ENCODE measurements around the gene BOK.

BOK gene

DNA sequence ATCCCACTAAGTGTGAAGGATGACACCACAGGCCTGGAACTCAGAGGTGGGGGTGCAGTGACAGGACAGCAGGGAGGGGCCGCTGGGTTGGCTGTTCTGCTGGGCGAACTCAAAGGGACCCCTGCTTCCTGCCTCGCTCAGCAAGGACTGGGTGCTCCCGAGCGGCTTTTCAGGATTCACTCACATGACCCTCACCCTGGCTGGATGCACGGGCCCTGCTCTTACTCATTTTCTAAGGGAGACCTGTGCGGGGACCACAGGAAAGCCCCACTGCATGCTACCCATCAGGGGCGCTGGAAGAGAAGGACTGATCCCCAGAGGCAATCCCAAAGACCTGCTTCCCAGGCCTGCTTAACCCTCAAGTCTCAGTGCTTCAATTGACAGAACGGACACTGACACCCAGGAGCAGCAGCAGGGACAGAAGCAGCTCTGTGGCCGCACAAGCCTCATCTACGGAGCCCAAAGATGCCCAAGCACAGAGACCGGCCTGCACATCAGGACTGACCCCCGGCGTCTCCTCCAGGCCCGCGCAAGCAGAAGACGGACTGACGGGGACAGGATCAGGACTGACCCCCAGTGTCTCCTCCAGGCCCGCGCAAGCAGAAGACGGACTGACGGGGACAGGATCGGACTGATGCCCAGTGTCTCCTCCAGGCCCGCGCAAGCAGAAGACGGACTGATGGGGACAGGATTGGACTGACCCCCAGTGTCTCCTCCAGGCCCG is 48.8 kb downstream of the BOK start:
- Mint-ChIP-seq H3K27ac (no peak overlapping the region), H3K36me3 (ENCODE audit: low read depth) (peaks cover 64% of the 10 kb centered on the region), H3K4me1 (ENCODE audit: low read depth) (peaks cover 18% of the 10 kb centered on the region), H3K27me3 (no peaks in the 10 kb centered on the region), H3K4me3 (no peak overlapping the region), H3K9me3 (no peaks in the 10 kb centered on the region)
- no peak for DNase-seq

DNA sequence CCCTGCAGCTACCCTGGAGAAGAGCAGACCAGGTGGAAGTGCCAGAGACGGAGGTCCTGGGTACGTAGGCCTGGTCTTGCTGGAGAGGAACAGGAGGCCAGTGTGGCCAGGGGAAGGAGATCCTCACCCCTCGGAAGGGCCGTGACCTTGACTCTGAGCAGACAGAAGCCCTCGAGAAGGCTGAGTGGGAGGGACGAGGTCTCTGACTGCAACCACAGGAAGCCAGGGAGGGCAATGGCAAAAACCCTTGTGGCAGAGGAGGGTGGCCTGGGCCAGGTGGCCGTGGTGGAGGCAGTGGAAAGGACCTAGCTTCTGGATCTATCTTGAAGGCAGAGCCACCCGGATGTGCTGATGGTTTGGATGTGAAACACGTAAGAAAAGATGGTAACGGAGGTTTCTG is 50.3 kb downstream of the BOK start:
- H3K36me3 Mint-ChIP-seq (ENCODE audit: low read depth) = peaks cover 58% of the 10 kb centered on the region
- no peaks in the 10 kb centered on the region for H3K27me3 Mint-ChIP-seq
- peak overlapping the region; percentile 60 for H3K4me3 Mint-ChIP-seq
- peak overlapping the region; percentile 20 for H3K27ac Mint-ChIP-seq
- H3K4me1 Mint-ChIP-seq (ENCODE audit: low read depth) = peaks cover 18% of the 10 kb centered on the region
- no peak for DNase-seq
- no peaks in the 10 kb centered on the region for H3K9me3 Mint-ChIP-seq

DNA sequence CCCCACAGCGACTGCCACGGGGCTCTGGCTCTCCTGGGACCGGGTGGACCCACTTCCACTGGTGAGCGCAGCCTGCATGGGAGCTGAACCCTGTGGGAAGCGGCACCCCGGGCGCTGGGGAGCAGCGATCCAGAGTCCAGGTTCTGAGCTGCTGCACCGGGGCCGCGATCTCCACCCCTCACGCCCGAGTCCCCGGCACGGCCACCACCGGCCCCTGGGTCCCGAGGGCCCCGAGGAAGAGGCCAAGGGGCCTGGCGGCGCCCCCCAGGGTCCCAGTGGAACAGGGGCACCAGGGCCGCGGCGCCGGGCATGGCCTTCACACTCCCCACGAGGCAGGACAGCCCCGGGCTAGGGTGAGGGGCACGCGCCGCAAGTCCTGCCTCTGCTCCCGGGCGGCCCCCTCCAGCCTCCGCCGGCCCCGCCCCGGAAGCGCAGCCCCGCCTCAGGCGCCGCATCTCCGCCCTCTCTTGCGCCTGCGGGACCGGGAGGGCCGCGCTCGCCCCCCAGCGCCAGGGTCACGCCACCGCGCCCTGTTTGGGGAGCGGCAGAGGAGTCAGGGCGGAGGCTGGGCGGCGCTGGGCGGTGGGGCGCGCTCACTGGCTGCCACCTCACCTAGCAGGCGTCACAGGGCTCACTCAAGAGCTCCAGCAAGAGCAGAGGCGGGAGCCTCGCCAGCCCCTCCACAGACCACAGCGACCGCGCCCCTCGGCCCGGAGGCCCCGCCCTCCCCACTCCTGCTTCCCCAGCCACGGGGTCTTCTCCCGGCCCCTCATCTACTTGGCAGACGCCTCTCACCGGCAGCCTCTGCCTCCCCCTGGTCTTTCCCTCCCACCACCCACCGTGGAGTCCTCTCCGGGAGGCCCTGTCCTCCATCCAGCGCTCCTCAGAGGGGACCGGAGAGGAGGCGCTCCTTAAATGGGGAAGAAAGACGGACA is 51.6 kb downstream of the BOK start:
- peaks cover 54% of the 10 kb centered on the region for H3K36me3 Mint-ChIP-seq (ENCODE audit: low read depth)
- no peaks in the 10 kb centered on the region for H3K27me3 Mint-ChIP-seq
- DNase-seq = peak; percentile 93
- H3K9me3 Mint-ChIP-seq = no peaks in the 10 kb centered on the region
- H3K4me1 Mint-ChIP-seq (ENCODE audit: low read depth) = peaks cover 18% of the 10 kb centered on the region
- H3K27ac Mint-ChIP-seq = peak overlapping the region; percentile 26
- peak overlapping the region; percentile 60 for H3K4me3 Mint-ChIP-seq

DNA sequence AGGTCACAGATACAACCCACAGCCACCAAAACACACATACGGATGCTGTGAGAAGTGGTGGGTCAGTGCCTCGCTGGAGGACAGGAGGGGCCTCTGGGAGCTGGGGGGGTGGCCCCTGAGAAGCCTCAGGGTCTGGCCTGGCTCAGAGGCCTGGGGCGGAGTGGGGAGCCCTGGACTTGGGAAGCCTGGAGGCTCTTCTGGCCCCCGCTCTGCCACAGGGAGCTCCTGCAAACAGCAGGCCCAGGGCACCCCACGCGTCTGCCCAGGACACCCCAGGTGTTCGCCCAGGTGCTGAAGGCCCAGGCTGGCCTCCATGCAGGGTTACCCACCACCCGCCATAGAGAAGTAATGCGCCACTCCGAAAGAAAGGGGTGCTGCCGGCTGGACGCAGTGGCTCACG is 52.5 kb downstream of the BOK start:
- H3K27me3 Mint-ChIP-seq = no peaks in the 10 kb centered on the region
- H3K9me3 Mint-ChIP-seq = no peaks in the 10 kb centered on the region
- no peak overlapping the region for H3K27ac Mint-ChIP-seq
- H3K4me1 Mint-ChIP-seq (ENCODE audit: low read depth) = peaks cover 21% of the 10 kb centered on the region
- no peak for DNase-seq
- H3K36me3 Mint-ChIP-seq (ENCODE audit: low read depth) = peaks cover 56% of the 10 kb centered on the region
- peak overlapping the region; percentile 60 for H3K4me3 Mint-ChIP-seq

DNA sequence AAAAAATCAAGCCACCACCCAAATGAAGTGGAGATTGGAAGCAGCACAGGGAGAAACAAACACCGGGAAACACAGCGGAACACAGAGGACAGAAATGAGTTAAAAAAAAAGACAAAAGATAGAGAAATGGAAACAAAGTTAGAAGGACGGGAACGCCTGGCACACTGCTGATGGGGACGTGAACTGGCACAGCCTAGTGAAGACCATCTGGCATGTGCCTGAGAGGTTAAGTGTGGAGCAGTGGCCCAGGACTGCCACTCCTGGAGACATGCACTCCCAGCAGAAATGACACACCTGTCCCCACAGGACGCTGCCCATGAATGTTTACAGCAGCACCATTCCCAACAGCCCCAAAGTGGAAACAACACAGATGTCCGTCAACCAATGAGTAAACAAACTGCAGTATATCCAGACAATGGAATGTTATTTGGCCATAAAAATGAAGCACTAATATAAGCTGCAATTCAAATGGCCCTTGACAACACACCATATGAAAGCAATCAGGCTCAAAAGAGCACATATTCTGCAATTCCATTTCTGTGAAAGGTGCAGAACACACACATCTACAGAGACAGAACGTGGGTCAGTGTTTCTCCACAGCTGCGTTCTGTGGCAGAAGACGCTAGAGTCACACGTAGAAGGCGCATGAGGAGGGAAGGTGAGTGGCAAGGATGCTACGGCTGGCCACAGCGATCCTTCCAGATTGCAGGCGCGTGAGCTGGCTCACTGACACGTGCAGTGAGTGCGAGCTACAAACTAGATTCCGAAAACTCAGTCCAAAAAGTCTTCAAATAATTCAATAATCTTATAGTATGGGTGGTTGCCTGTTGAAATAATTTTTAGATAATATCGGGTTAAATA is 53.8 kb downstream of the BOK start:
- H3K27me3 Mint-ChIP-seq = no peaks in the 10 kb centered on the region
- no peaks in the 10 kb centered on the region for H3K9me3 Mint-ChIP-seq
- H3K4me1 Mint-ChIP-seq (ENCODE audit: low read depth) = peaks cover 33% of the 10 kb centered on the region
- peak overlapping the region; percentile 7 for H3K27ac Mint-ChIP-seq
- no peak overlapping the region for H3K4me3 Mint-ChIP-seq
- peaks cover 48% of the 10 kb centered on the region for H3K36me3 Mint-ChIP-seq (ENCODE audit: low read depth)
- no peak for DNase-seq

DNA sequence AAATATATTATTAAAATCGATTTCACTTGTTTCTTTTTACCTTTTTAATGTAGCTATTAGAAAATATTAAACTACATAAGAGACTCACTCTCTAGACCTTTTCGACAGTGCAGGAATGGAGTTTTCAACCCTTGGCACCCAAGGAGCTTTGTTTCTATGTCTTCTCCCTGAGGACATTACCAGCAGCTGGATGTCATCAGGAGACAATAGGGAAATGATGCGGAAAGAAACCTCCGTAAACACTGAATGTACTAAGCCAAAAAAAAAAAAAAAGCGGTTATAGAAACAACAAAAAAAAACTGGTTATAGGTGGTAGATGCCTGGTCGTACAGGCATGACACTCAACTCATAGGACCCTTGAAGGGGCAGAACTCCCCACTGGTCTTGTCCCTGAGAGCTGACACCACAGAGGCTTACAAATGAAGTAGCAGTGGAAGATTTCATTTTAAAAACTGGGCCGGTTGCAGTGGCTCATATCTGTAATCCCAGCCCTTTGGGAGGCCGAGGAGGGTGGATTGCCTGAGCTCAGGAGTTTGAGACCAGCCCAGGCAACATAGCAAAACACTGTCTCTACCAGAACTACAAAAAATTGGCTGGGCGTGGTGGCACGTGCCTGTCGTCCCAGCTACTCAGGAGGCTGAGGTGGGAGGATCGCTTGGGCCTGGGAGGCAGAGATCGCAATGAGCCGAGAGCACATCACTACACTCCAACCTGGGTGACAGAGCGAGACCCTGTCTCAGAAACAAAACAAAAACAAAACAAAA is 54.7 kb downstream of the BOK start:
- peaks cover 49% of the 10 kb centered on the region for H3K36me3 Mint-ChIP-seq (ENCODE audit: low read depth)
- H3K9me3 Mint-ChIP-seq = peaks cover 2% of the 10 kb centered on the region
- no peaks in the 10 kb centered on the region for H3K27me3 Mint-ChIP-seq

DNA sequence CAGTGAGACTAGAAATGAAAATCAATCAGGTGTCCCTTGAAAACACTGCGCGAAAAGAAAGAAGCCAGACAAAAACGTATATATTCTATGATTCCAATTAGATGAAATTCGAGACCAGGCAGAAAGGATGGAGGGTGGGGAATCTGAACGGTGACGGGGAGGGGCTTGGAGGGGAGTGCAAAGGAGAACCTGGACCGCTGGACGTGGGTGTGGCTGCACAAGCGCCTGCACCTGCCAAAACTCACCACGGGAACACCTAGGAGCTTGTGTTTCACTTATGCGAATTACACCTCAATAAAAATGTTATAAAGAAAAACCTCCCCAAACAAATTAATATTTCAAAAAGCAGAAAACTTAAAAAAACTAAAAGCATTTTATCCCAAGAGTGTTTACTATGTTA is 56.5 kb downstream of the BOK start:
- Mint-ChIP-seq H3K4me3 (no peak overlapping the region), H3K36me3 (ENCODE audit: low read depth) (peaks cover 52% of the 10 kb centered on the region), H3K27ac (no peak overlapping the region), H3K9me3 (peaks cover 11% of the 10 kb centered on the region), H3K27me3 (no peaks in the 10 kb centered on the region), H3K4me1 (ENCODE audit: low read depth) (peaks cover 43% of the 10 kb centered on the region)
- DNase-seq = no peak

More for the DNA sequence above, 54.7 kb downstream of the BOK start:
- Mint-ChIP-seq H3K27ac (no peak overlapping the region), H3K4me1 (ENCODE audit: low read depth) (peaks cover 42% of the 10 kb centered on the region), H3K4me3 (no peak overlapping the region)
- DNase-seq = no peak

DNA sequence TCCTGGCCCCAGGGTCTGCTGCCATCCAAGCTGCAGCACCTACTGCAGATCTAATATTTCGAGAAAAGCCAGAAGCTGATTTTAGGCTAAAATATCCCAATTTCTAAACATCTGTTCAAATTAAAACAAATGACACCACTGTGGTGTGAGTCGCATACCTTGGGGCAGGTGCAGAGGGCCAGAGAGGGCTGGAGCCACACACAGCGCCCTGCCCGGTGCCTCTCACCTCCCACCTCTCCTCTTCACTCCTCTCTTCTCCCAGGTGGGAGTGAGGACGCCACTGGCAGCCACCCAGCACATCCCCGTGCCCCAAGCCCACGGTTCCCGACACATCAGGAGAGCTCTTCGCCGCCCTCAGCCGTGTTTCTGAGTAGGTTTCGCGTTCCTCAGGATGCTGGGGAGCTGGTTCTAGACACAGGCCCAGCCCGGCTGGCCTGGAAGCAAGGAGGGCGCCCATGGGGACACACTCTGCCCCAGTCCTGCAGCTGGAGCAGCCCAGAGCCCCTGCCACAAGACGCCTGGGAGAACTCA is 57.0 kb downstream of the BOK start:
- Mint-ChIP-seq H3K4me3 (no peak overlapping the region), H3K4me1 (ENCODE audit: low read depth) (peaks cover 42% of the 10 kb centered on the region), H3K9me3 (peaks cover 12% of the 10 kb centered on the region), H3K27me3 (no peaks in the 10 kb centered on the region), H3K27ac (no peak overlapping the region), H3K36me3 (ENCODE audit: low read depth) (peaks cover 53% of the 10 kb centered on the region)
- DNase-seq = no peak

DNA sequence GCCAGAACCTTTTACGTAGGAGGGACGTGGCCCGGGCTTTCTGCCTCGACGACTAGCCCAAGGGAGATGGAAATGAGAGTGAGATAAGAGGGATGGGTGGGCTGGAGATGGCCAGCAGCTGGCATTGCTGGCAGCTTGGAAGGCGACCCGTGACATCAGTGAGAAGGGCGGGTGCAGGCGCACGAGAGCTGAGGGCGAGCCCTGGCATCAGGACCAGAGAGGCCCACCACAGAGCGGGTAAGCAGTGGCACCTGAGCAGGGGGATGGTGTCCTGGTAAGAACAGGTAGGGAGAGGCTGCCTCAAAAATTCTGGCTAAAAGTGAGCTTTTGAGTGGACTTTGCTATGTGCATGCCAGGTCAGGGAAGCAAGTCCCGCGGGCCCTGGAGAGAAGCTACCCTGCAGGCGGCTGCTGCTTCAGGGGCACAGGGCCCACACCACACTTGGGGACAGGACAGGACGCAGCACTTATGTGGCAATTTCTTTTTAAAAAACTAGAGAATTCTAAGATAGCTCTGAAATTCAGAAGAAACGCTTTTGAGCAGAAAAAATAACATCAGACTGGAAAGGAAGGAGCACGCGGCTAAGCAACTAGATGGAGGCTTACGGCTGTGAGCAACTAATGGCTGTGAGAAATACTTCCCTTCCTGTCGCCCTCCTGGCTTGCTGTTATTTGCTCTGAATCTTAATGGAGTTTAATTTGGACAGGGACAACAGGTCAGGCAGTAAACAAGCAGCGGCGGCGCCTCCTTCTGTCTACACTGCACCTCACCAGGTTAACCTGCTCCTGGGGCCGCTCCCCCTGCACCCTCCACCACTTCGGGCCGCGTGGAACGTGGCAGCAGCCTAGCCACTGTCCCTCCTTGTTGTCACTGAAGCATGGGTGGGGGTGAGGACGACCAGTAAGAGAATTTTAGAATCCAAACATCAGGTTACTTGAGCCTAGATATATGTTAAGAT is 57.9 kb downstream of the BOK start:
- peak overlapping the region; percentile 71 for H3K4me3 Mint-ChIP-seq
- peaks cover 59% of the 10 kb centered on the region for H3K36me3 Mint-ChIP-seq (ENCODE audit: low read depth)
- H3K27me3 Mint-ChIP-seq = no peaks in the 10 kb centered on the region
- no peak for DNase-seq
- peaks cover 45% of the 10 kb centered on the region for H3K4me1 Mint-ChIP-seq (ENCODE audit: low read depth)
- peaks cover 17% of the 10 kb centered on the region for H3K9me3 Mint-ChIP-seq
- H3K27ac Mint-ChIP-seq = peak overlapping the region; percentile 38

DNA sequence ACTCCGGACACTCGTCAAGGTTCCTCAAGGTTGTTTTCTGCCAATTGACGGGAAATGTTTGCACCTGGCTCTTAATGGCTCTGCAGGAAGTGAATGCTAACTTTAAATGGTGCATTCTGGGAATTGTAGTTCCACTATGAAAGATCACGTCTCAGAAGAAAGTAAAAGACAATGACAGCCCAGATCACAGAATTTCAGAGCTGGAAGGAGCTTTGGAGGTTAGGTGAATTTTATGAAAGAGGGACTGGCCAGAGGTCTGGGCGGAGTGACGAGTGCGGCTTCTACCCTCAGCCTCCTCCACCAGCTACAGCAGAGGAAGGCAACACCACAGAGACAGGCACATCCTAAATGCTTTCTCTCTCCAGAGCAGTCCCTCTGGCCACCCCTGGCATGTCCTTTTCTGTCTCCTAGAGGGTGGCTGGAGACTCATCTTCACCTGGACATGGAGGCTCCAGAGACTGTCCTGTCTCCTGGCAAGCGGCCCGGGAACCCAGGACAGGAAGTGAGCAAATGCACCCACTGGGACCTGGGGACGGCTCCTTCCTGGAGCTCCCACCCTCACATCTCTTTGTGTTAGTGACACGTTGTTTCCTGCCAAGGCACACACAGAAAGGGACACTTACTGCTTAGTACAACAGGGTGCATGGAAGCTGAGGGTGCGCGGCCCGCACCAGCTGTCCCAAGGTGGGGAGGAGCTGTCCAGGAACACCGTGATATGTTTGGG is 59.0 kb downstream of the BOK start:
- peak; percentile 47 for DNase-seq
- peak overlapping the region; percentile 93 for H3K27ac Mint-ChIP-seq
- peaks cover 60% of the 10 kb centered on the region for H3K36me3 Mint-ChIP-seq (ENCODE audit: low read depth)
- H3K27me3 Mint-ChIP-seq = no peaks in the 10 kb centered on the region
- peaks cover 49% of the 10 kb centered on the region for H3K4me1 Mint-ChIP-seq (ENCODE audit: low read depth)
- peak overlapping the region; percentile 71 for H3K4me3 Mint-ChIP-seq
- H3K9me3 Mint-ChIP-seq = peaks cover 19% of the 10 kb centered on the region

DNA sequence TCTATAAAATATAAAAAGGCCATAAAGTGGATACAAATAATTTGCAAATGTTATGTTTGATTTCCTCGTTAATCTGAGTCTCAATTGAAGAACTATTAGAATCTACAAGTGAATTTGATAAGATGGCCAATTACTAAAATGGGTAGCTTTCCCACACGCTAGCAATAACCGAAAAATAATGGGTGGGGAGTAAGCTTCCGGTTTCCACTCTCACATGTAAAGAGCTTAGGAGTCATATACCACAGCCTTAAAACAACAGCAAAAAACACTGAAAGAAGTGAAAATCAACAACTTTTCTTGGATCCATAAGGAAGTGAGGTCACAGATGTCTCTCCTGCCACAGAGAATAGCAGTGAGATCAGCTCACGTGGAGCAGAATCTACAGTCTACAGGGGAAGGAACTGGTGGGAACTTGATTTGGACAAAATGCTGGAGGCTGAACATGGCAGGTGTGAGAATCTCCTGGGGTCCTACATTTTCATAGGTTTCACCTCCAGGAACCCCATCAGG is 59.8 kb downstream of the BOK start:
- H3K4me1 Mint-ChIP-seq (ENCODE audit: low read depth) = peaks cover 49% of the 10 kb centered on the region
- peak overlapping the region; percentile 93 for H3K27ac Mint-ChIP-seq
- DNase-seq = no peak
- peaks cover 57% of the 10 kb centered on the region for H3K36me3 Mint-ChIP-seq (ENCODE audit: low read depth)
- H3K27me3 Mint-ChIP-seq = no peaks in the 10 kb centered on the region
- H3K9me3 Mint-ChIP-seq = peaks cover 19% of the 10 kb centered on the region
- peak overlapping the region; percentile 71 for H3K4me3 Mint-ChIP-seq

DNA sequence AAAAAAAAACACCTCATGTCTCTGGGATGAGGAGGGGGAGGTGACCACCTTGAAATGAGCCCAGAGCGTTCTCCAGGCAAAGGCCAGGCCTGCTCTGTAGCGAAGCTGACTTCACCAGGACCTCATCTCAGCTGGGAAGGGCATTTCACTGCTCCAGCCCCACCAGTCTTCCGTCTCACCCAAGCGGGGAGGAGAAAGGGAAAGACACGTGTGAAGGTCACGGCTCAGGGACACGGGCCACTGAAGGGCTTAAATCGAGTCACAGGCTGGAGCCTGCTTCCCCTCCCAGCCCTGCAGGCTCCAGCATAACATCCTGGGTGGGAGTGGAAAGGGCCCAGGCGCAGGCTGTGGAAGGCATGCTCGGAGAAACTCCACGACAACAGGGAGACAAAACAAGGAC is 60.3 kb downstream of the BOK start:
- peaks cover 19% of the 10 kb centered on the region for H3K9me3 Mint-ChIP-seq
- peaks cover 49% of the 10 kb centered on the region for H3K4me1 Mint-ChIP-seq (ENCODE audit: low read depth)
- no peak for DNase-seq
- H3K27me3 Mint-ChIP-seq = no peaks in the 10 kb centered on the region
- no peak overlapping the region for H3K4me3 Mint-ChIP-seq
- H3K36me3 Mint-ChIP-seq (ENCODE audit: low read depth) = peaks cover 59% of the 10 kb centered on the region
- H3K27ac Mint-ChIP-seq = peak overlapping the region; percentile 93

All from activated T-cell treated with anti-CD3 and anti-CD28 coated beads, Interleukin-2, amount 50 U/mL, for 24 hours (primary cell).